Measurements from ENCODE around the gene CASQ2.

CASQ2 gene

GRCh38 chr1:115728341-115728740 is 40.2 kb downstream of the CASQ2 start:
- no peak for DNase-seq (ENCODE audit: low read depth)

DNA sequence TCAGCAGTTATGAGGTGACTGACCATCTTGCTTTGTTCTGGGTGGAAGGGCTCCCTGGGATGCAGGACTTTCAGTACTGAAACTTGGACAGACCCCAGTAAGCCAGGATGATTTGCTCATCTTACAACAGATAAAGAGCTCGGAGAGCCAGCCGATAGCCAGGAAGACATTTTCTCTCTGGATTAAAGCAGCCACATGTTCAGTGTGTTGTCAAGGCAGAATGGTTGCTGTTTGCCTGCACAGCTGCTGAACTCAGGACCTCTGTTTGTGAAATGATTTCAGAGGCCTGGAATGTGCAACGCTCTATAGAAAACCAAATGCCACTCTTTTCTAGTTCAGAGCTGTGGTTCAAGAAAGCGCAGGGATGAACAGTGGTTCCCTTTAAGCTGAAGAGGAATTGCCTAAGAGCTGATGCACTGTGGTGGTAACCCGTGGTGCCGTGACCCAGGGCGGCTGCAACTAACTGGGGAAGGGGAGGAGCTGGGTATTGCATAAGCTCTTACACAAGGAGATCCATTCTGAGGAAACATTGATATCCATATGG is 40.7 kb downstream of the CASQ2 start:
- DNase-seq (ENCODE audit: low read depth): no peak

DNA sequence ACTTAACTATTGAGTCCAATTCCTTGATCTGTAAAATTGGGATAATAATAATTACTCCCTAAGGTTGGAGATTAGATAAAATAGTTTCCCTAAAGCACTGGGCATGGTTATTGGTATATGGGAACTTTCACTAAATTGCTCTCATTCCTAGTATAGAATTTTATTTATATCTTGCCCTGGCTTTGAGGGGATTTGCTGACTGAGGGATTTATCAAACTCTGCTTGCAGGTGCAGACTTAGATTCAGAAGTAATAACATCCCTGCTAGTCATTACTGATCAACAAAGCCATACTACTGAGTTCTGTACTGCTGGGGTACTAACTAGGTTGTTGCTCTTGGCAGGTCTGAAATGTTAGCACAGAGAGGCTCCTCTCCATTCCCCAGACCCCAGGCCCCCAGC is 41.9 kb downstream of the CASQ2 start:
- DNase-seq (ENCODE audit: low read depth): no peak

GRCh38 chr1:115726161-115726560 is 42.4 kb downstream of the CASQ2 start:
- DNase-seq (ENCODE audit: low read depth): no peak

DNA sequence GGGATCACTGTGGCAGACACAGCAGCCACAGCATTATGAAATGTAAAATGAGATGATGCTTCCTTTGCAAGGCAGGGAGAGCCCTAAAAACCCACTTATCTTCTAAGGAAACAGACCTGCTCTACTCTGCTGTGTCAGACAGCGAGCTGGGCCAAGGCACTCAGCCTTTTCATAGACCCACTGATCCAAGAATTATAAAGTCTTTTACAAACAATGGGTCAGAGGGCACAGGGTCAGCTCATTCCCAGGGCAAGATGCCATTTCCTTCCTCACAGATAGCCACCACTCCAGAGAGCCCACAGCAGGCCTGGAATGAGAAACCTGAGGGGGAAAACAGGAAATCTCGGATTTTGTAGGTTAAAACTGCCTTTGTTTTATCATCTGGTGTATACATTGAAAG is 42.9 kb downstream of the CASQ2 start:
- no peak for DNase-seq (ENCODE audit: low read depth)

DNA sequence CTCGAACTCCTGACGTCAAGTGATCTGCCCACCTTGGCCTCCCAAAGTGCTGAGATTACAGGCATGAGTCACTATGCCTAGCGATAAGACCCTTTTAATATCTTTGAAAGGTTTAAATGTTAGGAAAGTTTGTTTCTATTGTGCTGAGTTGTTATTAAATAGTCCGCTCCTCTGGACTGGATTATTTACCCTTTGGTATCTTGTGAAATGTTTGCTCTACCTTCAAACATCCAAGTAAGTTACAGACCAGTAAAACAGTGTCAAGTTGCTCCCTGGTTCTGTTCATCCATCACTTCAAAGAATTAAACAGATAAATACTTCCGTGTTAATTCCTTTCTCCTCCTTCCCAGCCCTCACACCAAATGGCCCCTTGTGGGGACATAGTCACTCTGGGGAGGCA is 44.8 kb downstream of the CASQ2 start:
- DNase-seq (ENCODE audit: low read depth): no peak

DNA sequence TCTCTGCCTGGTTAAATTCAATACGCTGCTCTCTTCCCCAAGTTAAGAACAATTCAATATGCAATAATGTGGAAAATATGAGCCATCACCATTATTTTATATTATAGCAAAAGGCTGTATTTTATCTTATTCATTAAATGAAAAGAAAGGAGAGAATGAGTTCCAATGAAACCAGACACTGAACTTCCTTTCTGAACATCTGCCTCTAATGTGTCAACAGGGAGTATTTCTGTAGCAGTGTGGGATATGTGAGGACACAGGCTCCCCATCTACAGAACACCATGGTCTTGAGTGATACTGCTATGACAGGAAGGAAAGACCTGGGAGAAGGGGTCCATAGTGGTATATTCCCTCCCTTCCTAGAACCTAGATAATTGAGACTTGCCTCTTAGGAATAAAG is 46.3 kb downstream of the CASQ2 start:
- no peak for DNase-seq (ENCODE audit: low read depth)

GRCh38 chr1:115719285-115719684 is 49.2 kb downstream of the CASQ2 start:
- DNase-seq (ENCODE audit: low read depth): no peak

- no peak for DNase-seq (ENCODE audit: low read depth)
Observed at GRCh38 chr1:115718011-115718754, 50.3 kb downstream of the CASQ2 start.

- DNase-seq (ENCODE audit: low read depth): no peak
Observed at GRCh38 chr1:115717541-115717940, 51.0 kb downstream of the CASQ2 start.

DNA sequence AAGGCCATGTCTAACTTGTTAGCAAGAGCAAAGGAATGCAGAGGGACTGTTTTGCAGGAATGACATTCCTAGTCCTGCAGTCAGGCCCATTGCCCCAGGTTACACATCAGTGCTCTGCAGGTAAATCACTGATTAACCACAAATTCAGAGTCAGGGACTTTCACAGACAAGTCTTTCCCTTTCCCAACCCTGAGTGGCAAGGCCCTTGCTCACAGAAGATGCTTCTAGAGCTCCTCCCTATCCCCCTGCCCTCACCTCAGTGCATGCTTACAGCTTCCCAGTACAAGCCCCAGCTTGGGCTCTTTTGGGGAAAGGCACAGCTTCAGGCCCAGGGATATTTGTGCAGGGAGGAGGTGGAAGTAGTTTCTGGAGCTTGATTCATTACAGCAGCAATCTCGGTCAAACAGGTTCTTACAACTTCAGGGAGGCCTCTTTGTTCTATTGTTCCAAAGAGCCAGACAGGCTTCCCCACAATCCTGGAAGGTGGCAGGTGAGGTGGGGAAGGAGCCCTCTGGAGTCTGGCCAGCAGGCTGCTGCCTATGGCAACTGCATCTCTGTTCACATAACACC is 53.9 kb downstream of the CASQ2 start:
- no peak for DNase-seq (ENCODE audit: low read depth)

GRCh38 chr1:115713906-115714305 is 54.6 kb downstream of the CASQ2 start:
- DNase-seq (ENCODE audit: low read depth): no peak

DNA sequence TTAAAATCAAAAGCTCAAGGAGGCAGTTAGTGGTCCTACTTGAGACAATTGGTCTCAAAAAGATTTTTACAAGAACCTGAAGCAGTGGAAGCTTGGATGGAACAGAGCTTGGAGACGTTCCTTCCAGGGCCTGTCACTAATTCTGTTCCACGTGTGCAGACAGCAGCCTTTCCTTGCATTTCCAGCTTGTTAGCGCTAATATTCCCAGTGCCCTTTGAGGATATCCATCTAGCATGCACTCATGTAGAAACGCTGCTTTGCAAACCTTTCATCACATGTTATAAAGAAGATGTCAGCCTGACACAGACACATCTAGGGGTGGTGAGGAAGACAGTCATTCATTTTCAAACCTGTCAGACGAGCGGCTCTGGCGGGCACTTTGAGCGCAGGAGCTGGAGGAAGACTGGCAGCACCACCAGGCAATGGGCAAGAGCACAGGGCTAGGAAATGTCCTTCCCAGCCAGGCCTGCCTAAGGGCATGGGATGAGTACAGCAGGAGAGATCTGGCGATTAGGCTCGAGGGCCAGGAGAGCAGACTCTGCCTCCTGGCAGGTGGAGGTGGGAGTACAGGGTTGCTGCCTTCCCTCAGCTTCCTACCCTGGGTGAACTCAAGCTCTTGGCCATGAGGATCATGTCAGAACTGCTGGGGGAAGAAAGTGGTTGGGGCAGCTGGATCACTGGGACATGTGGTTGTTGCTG is 55.5 kb downstream of the CASQ2 start:
- DNase-seq (ENCODE audit: low read depth): no peak

GRCh38 chr1:115710859-115711624 is 57.5 kb downstream of the CASQ2 start:
- no peak for DNase-seq (ENCODE audit: low read depth)

GRCh38 chr1:115706587-115707425 is 61.7 kb downstream of the CASQ2 start:
- DNase-seq (ENCODE audit: low read depth): no peak

DNA sequence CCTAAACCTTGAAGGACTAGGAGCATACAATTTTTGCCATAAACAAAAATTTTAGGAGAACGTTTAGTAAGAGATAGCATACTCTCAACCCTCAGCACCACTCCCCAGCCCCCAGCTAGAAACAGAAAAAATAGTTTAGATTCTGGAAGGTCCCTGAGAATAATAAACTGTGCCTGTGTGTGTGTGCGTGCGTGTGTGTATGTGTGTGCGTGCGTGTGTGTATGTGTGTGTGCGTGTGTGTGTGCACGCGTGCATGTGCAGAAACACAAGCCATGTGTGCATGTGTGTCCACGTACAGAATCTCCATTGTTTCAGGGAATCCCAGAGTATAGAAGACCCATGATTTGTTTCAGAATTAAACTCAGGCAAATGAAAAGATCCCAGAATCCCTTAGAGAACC is 62.6 kb downstream of the CASQ2 start:
- DNase-seq (ENCODE audit: low read depth): no peak

DNA sequence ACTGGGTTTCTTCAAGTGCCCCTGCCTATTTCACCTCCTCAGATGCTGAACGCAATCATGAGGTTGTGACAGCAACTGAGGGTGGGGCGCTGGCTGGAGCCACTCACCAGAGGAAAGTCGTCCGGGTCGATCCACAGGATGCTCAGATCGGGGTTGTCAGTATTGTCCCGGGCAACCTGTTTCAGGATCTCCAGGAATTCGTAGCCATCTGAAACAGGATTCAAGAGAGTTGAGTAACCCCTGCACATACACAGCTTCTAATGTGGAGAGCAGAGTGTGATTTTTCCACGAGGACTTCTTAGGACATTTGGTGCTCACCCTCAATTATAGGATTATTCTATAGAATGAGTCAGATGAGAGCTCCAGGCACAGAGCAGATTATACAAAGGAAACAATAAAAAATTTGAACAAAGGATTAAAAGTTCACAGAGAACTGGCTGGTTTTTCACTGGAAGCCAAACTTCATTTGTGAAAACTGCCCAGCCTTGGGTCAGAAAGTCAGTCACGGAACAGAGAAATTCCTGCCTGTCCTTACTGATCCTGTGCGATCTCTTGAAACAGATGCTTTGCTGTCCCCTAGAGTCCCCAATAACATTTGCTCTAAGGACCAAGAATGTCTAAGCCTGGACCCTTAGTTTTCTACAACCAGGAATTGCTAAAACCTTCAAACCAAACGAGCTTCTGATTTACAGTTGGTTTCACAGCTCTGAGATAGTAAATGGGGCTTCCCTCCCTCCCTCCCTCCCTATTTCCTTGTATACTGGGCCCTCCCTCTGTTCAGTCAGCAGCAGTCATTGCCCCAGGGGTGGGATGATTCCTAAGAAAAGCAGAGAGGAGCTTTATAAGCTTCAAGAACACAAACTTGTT is 63.2 kb downstream of the CASQ2 start:
- no peak for DNase-seq (ENCODE audit: low read depth)

DNA sequence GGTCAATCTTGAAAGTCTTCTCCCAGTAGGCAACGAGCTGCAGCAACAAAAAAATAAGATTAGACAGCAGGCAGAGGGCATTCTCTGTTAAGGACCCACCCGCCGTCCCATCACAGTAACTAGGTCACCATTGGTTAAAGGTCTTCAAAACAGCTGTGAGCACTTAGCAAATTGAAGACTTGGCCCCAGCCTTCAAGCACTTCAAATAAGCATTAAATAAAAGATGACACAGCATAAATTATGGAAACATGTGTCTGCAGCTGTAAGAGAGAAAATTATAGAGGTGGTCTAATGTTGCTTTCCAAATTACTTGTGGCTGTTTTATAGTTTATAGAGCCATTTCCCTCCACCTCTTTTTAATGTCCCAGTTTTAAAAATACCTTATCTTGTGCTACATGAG is 65.6 kb downstream of the CASQ2 start:
- no peak for DNase-seq (ENCODE audit: low read depth)

DNA sequence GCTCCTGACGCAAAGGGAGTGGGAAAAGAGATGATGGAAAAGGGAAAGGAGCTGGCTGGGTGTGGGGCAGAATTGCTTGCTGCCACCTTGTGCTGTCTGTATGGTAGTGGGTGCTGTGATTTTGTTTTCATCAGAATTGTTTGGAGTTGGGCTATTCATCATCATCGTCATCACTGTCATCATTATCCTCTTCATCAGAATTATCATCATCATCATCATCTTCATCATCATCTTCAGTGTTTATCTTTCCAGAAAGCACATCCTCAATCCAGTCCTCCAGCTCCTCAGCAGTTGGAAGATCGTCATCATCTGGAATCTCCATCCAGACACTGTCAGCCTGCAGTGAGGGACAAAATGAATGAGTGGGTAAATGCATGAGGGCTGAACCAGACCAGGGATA is 67.4 kb downstream of the CASQ2 start:
- DNase-seq (ENCODE audit: low read depth): no peak

DNA sequence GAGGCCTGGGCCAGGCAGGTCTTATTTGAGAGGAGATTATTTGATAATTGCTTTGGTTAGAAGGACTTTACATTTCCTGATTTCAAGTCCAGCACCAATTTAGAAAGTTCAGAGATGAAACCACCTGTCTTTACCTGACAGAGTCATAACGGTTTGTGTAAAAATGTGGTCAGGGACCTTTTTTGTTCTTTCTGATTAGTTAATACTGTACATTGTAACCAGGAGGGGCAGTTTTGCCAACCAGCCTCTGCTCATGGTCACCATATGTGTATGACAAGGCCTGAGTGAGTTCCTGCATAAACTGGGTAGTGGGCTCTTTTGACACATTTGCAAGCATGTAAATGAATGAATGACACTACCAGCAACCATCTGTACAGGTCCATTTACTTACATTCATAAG is 70.9 kb downstream of the CASQ2 start:
- no peak for DNase-seq (ENCODE audit: low read depth)

DNA sequence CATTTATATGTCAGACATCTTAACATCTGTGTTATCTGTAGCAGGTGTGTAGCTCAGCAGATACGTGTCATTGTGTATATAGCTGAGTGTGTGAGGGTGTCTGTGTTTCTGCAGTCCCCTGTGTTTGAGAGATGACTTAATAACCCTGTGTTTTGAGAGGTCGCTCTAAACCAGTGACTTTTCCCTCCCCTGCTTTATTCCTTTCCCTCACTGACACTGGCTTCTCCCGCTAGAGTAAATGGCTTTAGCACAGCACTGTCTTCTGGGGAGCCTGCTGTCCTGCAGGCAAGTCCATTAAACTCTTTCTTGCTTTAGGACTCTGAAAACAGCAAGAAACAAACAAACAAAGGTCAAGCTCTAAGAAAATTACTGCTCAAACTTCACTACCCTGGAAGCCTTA is 73.7 kb downstream of the CASQ2 start:
- no peak for DNase-seq (ENCODE audit: low read depth)
